GM19023 (cell line): Measurements from ENCODE around the gene GRIP2.

ENCODE experiments used
- ATAC-seq: cut with Tn5 transposase; IDR thresholded peaks from one replicate; pipeline ENCODE4 v1.9.1; 2021; ENCODE audit warnings: mild to moderate bottlenecking, moderate library complexity; ENCODE audit not compliant: unreplicated experiment

The GRIP2 gene

GRCh38 chr3:14488286-14489041, 51.7 kb downstream of the GRIP2 start:
- ATAC-seq, result no peak

DNA sequence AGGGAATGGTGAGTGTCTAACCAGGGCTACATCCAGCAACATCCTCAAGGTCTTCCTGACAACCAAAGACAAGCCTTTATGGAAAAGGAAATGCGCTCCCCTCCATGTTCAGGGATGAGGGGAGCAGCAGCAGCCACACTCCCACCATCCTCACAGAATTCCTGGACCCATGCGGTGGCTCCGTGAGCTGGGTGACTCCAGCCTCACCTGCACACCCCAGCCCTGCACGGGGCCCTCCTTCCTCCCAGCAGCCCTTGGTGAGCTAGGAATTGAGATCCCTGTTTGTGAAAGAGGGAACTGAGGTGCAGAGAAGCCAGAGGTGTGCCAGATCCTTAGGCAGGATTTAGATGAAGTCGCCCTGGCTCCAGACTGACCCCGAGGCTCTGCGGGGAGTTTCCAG, 52.3 kb downstream of the GRIP2 start:
- ATAC-seq, result no peak

- no peak for ATAC-seq
Measured at GRCh38 chr3:14487086-14487485, 53.1 kb downstream of the GRIP2 start.

DNA sequence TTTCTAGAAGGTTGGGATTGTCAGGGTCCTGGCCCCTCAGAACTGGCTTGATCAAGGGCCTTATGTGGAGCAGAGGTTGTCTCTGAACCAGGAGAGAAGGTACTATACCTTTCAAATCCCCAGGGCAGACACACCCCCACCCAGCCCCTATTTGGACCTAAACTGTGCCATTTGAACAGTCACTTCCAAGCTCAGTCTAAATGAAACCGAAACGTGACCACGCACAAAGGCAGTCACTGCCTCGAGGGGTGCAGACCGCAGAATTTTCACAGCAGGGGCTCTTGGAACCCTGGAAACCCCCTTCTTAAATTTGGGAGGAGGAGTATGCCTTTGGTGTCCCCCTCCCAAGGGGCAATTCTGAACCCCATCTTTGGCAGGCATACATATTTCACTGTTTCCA, 53.7 kb downstream of the GRIP2 start:
- no peak for ATAC-seq

- no peak for ATAC-seq
Measured at GRCh38 chr3:14485981-14486380, 54.2 kb downstream of the GRIP2 start.

- no peak for ATAC-seq
Measured at GRCh38 chr3:14484741-14485140, 55.4 kb downstream of the GRIP2 start.

- no peak for ATAC-seq
Measured at GRCh38 chr3:14483286-14483685, 56.9 kb downstream of the GRIP2 start.

DNA sequence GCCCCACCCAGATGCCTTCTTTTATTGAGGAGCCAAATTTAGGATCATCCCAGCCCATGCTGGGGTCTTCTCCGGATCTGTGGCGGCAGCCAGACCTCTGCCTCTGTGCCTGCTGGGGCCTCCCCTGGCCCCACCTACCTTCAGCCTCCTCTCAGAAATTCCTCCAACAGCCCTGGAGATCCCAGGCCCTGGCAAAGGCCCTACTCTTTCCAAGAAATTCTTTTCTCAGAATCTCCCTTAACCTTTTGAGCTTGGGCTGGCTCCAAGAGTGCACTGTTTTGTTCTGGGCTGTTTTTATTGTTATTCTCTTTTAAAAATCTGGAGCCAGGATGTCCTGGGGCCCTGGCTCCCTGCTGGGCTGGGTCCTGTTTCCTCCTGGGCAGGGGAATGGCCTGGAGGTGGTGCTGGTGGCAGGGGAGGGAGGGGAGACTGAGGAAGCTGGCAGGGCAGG, 57.8 kb downstream of the GRIP2 start:
- no peak for ATAC-seq

DNA sequence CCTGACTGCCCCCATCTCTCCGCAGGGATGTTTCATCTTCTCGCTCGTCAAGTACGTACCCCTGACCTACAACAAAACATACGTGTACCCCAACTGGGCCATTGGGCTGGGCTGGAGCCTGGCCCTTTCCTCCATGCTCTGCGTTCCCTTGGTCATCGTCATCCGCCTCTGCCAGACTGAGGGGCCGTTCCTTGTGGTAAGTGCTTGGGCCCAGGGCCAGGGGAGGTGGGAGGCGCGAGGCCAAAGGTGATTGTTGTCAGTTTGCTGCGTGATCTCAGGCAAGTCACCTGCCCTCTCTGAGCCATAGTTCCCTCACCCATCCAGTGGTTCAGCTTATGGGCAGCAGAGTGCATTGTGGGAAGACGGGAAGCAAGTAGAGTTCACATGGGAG, 58.5 kb downstream of the GRIP2 start:
- ATAC-seq, result no peak

GRCh38 chr3:14481018-14481645, 59.0 kb downstream of the GRIP2 start:
- ATAC-seq, result no peak

DNA sequence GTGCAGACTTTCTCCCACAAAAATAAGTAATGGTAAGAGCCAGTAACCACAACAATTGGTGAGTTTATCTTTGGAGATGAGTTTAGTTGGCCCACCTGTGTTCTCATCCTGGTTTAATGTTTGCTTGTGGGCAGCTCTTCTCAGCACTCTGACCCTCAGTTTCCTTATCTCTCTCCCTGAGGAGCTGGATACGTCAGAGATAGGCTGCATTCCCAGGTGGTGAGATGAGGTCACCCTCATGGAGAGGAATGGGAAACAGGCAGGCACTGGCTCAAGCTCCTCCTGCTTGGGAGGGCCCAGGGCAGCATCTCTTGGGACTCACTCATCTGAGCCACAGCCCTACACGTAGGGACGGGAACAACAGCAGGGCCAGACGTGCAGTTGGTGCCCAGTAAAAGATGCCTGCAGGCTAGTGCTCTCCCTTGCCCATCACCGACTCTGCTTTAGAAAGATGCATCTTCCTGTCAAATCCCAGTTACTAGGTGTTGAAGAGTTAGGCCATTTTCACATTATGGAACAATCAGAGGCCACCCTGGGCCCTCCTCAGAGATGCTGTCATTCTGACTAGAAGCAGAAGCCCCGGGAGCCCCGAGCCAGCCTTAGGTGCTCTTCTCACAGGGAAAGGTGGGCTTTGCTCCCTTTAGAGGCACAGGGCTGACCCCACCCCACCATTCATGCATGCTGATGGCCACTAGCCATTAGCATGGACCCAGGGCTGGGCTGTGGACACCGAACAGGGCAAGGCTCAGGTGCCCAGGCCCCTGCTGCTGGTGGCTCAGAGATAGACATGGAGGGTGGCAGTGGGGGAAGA, 59.7 kb downstream of the GRIP2 start:
- ATAC-seq, result no peak

DNA sequence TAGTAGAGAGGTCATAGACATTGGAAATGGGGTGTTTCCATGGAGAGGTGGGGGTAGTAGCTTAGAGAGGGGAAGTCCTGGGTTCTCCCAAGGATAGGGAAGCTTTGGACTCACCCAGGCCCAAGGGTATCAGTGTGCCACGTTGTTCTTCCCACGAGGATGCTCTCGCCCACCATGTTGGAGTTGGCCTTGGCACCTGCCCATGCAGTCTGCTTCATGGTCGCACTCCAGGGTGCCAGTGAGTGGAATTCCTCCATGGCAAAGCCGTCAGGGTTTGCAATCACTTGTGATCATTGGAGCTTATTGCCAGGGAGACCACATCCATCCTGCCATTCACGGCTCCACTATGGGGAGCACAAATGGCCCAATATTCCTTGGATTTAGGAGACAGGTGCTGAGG, 60.6 kb downstream of the GRIP2 start:
- no peak for ATAC-seq

DNA sequence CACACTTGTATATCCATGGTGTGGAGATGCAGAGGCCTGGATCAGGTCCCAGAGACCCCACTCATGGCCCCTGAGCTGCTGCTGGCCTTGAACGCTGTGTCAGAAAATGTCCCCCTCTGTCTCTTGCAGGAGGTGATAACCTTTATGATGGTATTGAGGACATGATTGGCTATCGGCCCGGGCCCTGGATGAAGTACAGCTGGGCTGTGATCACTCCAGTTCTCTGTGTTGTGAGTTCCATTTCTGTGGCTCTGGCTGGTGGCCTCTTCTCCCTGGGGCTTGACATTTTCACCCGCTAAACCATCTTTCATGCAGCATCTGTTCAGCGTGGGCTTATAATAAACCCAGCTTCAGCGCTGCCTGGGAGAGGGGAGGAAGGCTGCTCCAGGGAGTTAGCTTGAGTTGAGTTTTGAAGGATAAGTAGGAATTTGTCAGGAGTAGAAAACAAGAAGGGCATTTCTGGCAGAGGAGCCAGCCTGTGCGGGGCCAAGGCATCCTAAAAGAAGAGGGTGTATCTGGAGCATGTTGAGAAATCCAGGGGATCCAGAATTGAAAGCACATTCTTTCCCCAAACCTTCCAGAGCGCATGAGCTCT, 61.1 kb downstream of the GRIP2 start:
- no peak for ATAC-seq

- ATAC-seq, result no peak
Measured at GRCh38 chr3:14477311-14477935, 62.7 kb downstream of the GRIP2 start.

DNA sequence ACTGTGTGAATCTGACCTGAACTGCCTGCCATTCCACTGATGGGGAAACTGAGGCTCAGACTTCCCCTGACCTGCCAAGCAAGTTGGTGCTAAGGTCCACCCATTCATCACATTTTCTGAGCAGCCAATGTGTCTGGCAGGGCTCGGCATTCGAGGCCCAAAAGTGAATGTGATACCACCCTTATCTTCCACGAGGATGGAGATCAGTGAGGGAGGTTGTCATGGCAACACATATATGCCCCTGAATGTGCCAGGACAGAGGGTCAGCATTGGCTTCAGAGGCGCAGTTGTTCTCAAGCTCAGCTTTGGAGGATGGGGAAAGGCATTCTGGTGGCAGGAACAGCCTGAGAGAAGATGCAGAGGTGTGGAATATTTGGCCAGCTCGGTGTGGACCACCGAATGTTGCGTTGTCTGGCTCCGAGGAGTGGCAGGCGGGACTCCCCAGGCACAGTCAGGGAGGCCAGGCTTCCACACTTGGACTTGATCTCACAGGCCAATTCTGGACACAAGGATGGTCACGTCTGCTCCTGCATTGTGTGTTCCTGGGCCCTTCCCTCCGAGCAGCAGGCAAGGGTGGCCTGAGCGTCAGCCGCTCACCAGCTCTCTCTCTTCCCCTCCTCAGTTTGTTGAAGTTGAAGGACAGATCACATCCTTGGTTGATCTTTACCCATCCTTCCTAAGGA, 63.4 kb downstream of the GRIP2 start:
- no peak for ATAC-seq

- no peak for ATAC-seq
Measured at GRCh38 chr3:14475621-14476020, 64.5 kb downstream of the GRIP2 start.

GRCh38 chr3:14474363-14475081, 65.6 kb downstream of the GRIP2 start:
- no peak for ATAC-seq

DNA sequence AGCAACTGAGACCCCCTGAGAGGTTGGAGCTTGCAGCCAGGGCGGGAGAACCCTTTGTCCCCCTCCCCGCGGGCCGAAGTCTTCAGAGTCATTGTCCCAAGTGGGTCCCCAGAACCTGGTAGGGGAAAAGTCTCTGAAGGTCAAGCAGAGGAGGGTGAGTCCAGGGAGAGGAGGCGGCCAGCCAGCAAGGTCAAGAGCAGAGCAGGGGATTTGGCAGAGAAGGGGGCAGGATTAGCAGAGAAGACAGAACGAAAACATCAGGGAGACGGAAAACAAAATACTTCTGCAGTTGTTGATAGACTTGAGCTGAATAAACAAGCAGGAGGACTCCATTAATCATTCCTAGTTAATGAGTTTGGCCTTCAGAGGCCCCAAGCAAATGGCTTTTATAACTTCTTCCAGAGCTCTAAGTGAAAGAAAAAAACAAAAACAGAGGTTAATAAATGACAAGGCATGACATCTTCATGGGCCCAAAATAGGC, 66.7 kb downstream of the GRIP2 start:
- no peak for ATAC-seq

DNA sequence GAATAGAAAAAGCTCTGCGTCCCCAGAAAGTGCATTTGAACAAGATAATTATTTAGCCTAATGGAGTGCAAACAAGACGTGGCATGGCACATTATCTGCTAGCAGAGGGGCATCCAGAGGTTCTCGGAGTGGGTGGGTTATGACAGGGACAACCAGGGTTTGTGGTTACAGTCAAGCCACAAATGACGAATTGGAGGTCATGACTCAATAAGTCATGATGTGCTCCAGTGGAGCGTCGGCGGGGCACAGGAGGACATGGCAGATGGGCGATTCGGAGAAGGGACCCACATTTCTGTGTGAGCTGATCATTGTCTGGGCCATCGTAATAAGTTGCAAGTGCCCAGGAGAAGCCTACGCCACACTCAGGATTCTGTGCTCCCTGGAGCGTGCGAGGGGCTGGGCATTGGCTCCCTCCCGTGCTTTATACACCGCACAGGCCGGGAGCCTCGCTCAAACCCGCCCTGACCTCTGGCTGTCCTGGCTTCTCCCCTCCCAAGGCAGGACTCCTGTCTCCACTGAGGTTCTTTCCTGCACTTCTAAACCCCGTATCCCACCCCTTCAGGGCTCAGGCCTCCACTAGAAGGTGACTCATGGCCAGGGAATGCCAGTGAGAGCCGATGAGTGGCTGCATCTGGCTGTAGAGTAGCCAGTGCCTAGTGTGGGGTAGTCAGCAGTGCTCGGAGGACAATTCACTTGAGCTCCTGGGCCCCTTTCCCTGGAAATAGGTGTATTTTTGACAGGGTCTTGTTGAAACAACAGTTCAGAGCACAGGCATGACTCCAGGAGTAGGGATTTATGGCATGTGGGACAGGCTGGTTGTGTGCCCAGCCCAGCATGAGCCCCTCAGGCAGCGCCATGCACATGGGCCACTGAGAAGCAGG, 67.4 kb downstream of the GRIP2 start:
- no peak for ATAC-seq
